Natural killer cell (primary cell): ENCODE results near the gene CXXC5. TPM values are rescaled to one million over a fixed set of nuclear protein-coding genes. Genes with fewer than 3 reads are reported as not detected.
A peak's percentile ranks its signal among the peaks of the same experiment; 100 is the strongest.

Experiments used
- ATAC-seq, 3 donors: fragments of 150-1000 bp in 2 of 3; fragments of 200-7000 bp in 1 of 3; cut with Tn5 transposase; 1 replicate in 1 of 3; 2 replicates in 2 of 3; pipeline ENCODE4 v1.10.0; 2021; ENCODE audit warnings: mild to moderate bottlenecking in 2 of 3, moderate library complexity in 2 of 3
- DNase-seq, 2 donors: peaks; one replicate each; pipeline versions ENCODE4 v3.0.0 to v3.0.0-alpha.2; 2013 to 2021; ENCODE audit warnings: mixed read lengths in 1 of 2
- H3K27ac ChIP-seq: one replicate; pipeline ENCODE4 v1.5.1; 2013; ENCODE audit warnings: mild to moderate bottlenecking, low read length
- H3K27me3 ChIP-seq: one replicate; pipeline ENCODE4 v1.6.1; 2013; ENCODE audit warnings: low read length; ENCODE audit not compliant: control insufficient read depth, insufficient read depth
- H3K36me3 ChIP-seq: one replicate; pipeline ENCODE4 v1.6.1; 2013; ENCODE audit warnings: low read length; ENCODE audit not compliant: control insufficient read depth, insufficient read depth
- H3K4me1 ChIP-seq: one replicate; pipeline ENCODE4 v1.6.1; 2013; ENCODE audit warnings: low read length; ENCODE audit not compliant: control insufficient read depth, insufficient read depth
- H3K4me3 ChIP-seq: one replicate; pipeline ENCODE4 v1.5.1; 2013; ENCODE audit warnings: low read length
- H3K9me3 ChIP-seq: one replicate; pipeline ENCODE4 v1.6.1; 2013; ENCODE audit warnings: low read length; ENCODE audit not compliant: control insufficient read depth, insufficient read depth
- H3K27ac Mint-ChIP-seq, 2 donors: one replicate each; pipeline ENCODE4 v1.8.0; 2022; ENCODE audit warnings: mild to moderate bottlenecking in 2 of 2, mixed read lengths in 2 of 2, moderate library complexity in 1 of 2
- H3K27me3 Mint-ChIP-seq, 2 donors: one replicate each; pipeline ENCODE4 v1.8.0; 2022; ENCODE audit warnings: low read depth in 2 of 2, mixed read lengths in 2 of 2
- H3K36me3 Mint-ChIP-seq: one replicate; pipeline ENCODE4 v1.8.0; 2022; ENCODE audit warnings: mixed read lengths
- H3K4me1 Mint-ChIP-seq, 2 donors: one replicate each; pipeline ENCODE4 v1.8.0; 2022; ENCODE audit warnings: mixed read lengths in 2 of 2
- H3K4me3 Mint-ChIP-seq: one replicate; pipeline ENCODE4 v1.8.0; 2022; ENCODE audit warnings: mild to moderate bottlenecking, moderate library complexity, mixed read lengths
- H3K9me3 Mint-ChIP-seq, 2 donors: one replicate each; pipeline ENCODE4 v1.8.0; 2022; ENCODE audit warnings: mixed read lengths in 2 of 2
- WGBS: methylation state at CpG from one replicate; pipeline ENCODE4 v1.1.7; 2013; ENCODE audit warnings: missing lambda C conversion rate; ENCODE audit not compliant: insufficient coverage; 5-methylcytosine and 5-hydroxymethylcytosine counted together
- intact Hi-C: fragments of 100-400 bp; cut with micrococcal nuclease; formaldehyde crosslinking; loops from one replicate; pipeline ENCODE4 v1.14.2; 2022
- total RNA-seq, 4 donors: library from RNA; stranded (reverse); fragments of 120-200 nt in 1 of 4; gene quantifications; one replicate each; pipeline versions ENCODE4 v1.2.3 to v1.2.4, GENCODE V29; 2013 to 2022
- TF ChIP-seq, protein P1 (sequence below): fragments of 200-600 bp; IDR thresholded peaks from one replicate; pipeline ENCODE4 v1.8.0; 2022; ENCODE audit warnings: antibody characterized with exemption

Gene CXXC5
- total RNA-seq, 3 donors from 2014 or later (not counting 1 experiment from before 2014, with no cell fraction given) = 75.6 to 124 (median 84.8) TPM

DNA sequence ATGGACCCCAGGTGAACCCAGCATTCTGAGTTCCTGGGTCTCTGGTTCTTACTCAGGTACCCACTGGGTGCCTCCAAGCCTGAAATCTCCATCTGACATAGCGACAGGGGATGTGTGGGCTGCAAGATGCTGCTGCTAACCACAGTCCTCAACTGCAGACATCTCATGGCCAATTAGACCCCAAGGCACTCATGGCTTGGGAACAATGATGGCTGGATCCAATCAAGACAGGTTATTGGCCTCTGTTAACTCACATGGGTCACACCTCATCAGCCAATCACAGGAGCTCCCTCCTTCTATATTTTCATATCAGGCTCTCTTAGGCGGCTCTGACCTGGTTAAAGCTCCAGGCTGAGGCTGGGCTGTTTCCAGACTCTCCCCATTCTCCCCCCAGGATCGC lies 57.0 kb downstream of the CXXC5 start:
- no peaks in the 10 kb centered on the region for H3K9me3 Mint-ChIP-seq
- Histone ChIP-seq H3K4me1 (peaks cover 48% of the 10 kb centered on the region), H3K36me3 (no peaks in the 10 kb centered on the region), H3K9me3 (no peaks in the 10 kb centered on the region), H3K27me3 (no peaks in the 10 kb centered on the region), H3K4me3 (no peak overlapping the region), H3K27ac (no peak overlapping the region)
- H3K4me3 Mint-ChIP-seq = no peak overlapping the region
- ATAC-seq = no peak
- intact Hi-C loops = no loop called here
- WGBS = 63% methylated on average over 3 of the region's 3 CpGs
- TF ChIP-seq, protein P1, sequence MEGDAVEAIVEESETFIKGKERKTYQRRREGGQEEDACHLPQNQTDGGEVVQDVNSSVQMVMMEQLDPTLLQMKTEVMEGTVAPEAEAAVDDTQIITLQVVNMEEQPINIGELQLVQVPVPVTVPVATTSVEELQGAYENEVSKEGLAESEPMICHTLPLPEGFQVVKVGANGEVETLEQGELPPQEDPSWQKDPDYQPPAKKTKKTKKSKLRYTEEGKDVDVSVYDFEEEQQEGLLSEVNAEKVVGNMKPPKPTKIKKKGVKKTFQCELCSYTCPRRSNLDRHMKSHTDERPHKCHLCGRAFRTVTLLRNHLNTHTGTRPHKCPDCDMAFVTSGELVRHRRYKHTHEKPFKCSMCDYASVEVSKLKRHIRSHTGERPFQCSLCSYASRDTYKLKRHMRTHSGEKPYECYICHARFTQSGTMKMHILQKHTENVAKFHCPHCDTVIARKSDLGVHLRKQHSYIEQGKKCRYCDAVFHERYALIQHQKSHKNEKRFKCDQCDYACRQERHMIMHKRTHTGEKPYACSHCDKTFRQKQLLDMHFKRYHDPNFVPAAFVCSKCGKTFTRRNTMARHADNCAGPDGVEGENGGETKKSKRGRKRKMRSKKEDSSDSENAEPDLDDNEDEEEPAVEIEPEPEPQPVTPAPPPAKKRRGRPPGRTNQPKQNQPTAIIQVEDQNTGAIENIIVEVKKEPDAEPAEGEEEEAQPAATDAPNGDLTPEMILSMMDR = no peak
- no peaks in the 10 kb centered on the region for H3K36me3 Mint-ChIP-seq
- no peaks in the 10 kb centered on the region for H3K27me3 Mint-ChIP-seq
- peaks cover 45 to 56% of the 10 kb centered on the region in 2 donors for H3K4me1 Mint-ChIP-seq
- DNase-seq = no peak
- H3K27ac Mint-ChIP-seq = peak overlapping the region; percentile 25 to 36

DNA sequence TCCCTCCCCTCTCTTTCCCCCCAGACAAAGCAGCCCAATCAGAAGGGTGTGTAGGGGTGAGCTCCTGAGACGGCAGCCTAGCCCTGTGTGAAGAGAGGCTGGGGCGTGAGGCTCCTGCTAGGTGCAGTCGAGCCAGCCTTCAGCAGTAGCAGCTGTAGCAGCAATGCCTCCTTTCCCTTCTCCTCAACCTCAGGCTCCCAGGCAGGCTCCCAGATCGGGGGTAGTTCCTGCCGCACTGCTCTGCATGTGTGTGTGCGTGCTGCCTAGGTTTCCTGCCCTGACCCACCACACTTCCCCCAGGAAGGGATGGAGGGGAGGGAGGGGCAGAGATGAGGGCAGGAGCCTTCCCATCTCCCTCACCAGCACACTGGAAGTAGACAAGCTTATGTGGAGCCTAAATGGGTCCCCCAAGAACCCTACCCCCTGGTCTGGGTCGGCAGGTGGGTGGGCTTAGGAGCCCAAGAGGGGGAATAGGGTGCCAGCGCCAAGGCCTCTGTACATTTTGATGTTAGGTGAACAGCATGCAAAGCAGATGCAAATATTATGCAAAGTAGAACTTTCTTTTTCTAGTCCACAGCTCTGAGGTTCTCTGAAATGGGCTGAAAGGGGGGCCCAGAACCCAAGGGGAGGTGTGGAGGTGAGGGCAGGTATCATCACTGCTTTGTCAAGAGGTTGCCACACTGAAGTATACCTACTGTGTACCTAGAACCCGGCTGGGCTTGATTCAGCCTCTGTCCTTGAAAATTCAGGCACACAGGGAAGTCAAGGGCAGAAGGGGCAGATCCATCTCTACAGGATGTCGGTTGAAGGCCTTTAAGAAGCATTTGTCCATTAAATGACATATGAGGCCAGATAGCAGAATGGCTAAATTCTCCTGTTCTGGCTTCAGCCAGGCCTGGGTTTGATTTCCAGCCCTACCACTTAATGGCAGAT lies 57.8 kb downstream of the CXXC5 start:
- TF ChIP-seq, protein P1 = no peak
- intact Hi-C loops = no loop called here
- Mint-ChIP-seq H3K36me3 (no peaks in the 10 kb centered on the region), H3K27me3 (no peaks in the 10 kb centered on the region), H3K9me3 (no peaks in the 10 kb centered on the region), H3K4me3 (no peak overlapping the region), H3K27ac (peak overlapping the region; percentile 25 to 36), H3K4me1 (peaks cover 45 to 57% of the 10 kb centered on the region in 2 donors)
- Histone ChIP-seq H3K9me3 (no peaks in the 10 kb centered on the region), H3K4me1 (peaks cover 49% of the 10 kb centered on the region), H3K27me3 (no peaks in the 10 kb centered on the region), H3K4me3 (no peak overlapping the region), H3K36me3 (no peaks in the 10 kb centered on the region), H3K27ac (no peak overlapping the region)
- ATAC-seq (no peak), DNase-seq (no peak)
- 61% methylated on average over 7 of the region's 10 CpGs for WGBS

- Mint-ChIP-seq H3K27me3 (no peaks in the 10 kb centered on the region), H3K4me3 (no peak overlapping the region), H3K27ac (peak overlapping the region; percentile 54 to 94), H3K36me3 (no peaks in the 10 kb centered on the region), H3K9me3 (no peaks in the 10 kb centered on the region), H3K4me1 (peaks cover 35 to 54% of the 10 kb centered on the region in 2 donors)
- H3K27ac ChIP-seq = no peak overlapping the region
- TF ChIP-seq, protein P1 = no peak
- ATAC-seq (no peak), DNase-seq (no peak)
- intact Hi-C loops = no loop called here
- H3K4me1 ChIP-seq = peaks cover 50% of the 10 kb centered on the region
- no peaks in the 10 kb centered on the region for H3K9me3 ChIP-seq
- H3K4me3 ChIP-seq = no peak overlapping the region
- H3K36me3 ChIP-seq = no peaks in the 10 kb centered on the region
- 64% methylated on average over 3 of the region's 5 CpGs for WGBS
- no peaks in the 10 kb centered on the region for H3K27me3 ChIP-seq
Measured at GRCh38 chr5:139707445-139708003, 59.4 kb downstream of the CXXC5 start.
